ENCODE results near the gene TOP1. TPM values are rescaled to one million over a fixed set of nuclear protein-coding genes. Genes with fewer than 3 reads are reported as not detected.
A peak's percentile ranks its signal among the peaks of the same experiment; 100 is the strongest.

The TOP1 gene
- total and polyA plus RNA-seq, 9 of the 15 experiments (the other 6 are each of a cell fraction or from before 2014, with no cell fraction given), result 26.4 to 127 (median 39.6) TPM

DNA sequence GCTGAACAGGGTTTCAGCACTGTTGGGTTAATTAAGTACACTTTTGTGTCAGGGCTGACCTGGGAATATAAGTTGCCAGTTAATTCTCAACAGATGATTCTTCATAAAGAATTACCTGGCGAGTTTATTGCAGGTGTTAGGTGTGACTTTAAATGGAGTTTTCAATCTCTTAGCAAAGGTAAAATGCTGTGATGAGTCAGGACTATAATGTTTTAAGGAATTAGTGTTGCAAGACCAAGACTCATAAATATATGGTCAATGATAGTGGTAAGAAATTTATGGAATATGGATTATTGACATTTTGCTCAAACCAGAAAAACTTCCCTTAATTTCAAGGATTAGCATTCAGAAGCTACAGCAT lies 58.7 kb downstream of the TOP1 start:
- Histone ChIP-seq H3K79me2 (ENCODE audit: control insufficient read depth, insufficient read depth, low read length) (peaks cover 2% of the 10 kb centered on the region; the same call in 1 of the 3 replicates), H3K9me3 (replicated peaks; ENCODE audit: control insufficient read depth, insufficient read depth, low read depth, low read length) (no peaks in the 10 kb centered on the region), H4K20me1 (replicated peaks; ENCODE audit: control insufficient read depth, insufficient read depth, low read length) (no peaks in the 10 kb centered on the region; the same call in 1 of the 2 replicates), H3K4me2 (ENCODE audit: insufficient read depth, low read length) (no peak overlapping the region; the same call in 1 of the 2 replicates), H3K9ac (ENCODE audit: insufficient read depth in 1 of 2, low read depth in 2 of 2, low read length in 2 of 2) (no peak overlapping the region), H2AFZ (ENCODE audit: low read depth, low read length) (no peak overlapping the region), H3K4me3 (no peak overlapping the region), H3K4me1 (replicated peaks in 1 of 2; ENCODE audit: control insufficient read depth in 2 of 2, insufficient read depth in 2 of 2, low read length in 2 of 2) (peaks cover 9 to 17% of the 10 kb centered on the region in 2 experiments), H3K9me1 (ENCODE audit: control insufficient read depth, insufficient read depth, low read length) (no peaks in the 10 kb centered on the region), H3K27ac (ENCODE audit: extremely low read depth, low read depth, low read length) (peak overlapping the region; percentile 78; the same call in 1 of the 3 replicates), H3K27me3 (ENCODE audit: control insufficient read depth in 2 of 2, insufficient read depth in 2 of 2, low read length in 2 of 2) (no peaks in the 10 kb centered on the region), H3K36me3 (ENCODE audit: control insufficient read depth, insufficient read depth, low read length) (peaks cover 68% of the 10 kb centered on the region)
- in situ Hi-C loops (cut with MboI), result no loop called here
- TF ChIP-seq DACH1 (IDR thresholded peaks at IDR 0.05; ENCODE audit: partially characterized antibody), result no peak
- TF ChIP-seq ZNF217 (CRISPR knock-in tag; IDR thresholded peaks at IDR 0.05), result no peak
- no peak for TF ChIP-seq ZNF175 (CRISPR knock-in tag; IDR thresholded peaks at IDR 0.05; ENCODE audit: low read depth)
- no peak for TF ChIP-seq RAD51 (IDR thresholded peaks at IDR 0.05; ENCODE audit: borderline replicate concordance, low read depth)
- no peak for TF ChIP-seq TGIF2 (CRISPR knock-in tag; IDR thresholded peaks at IDR 0.05)
- no peak for TF ChIP-seq ILK (tag; IDR thresholded peaks at IDR 0.05; ENCODE audit: borderline replicate concordance, low read depth)
- no peak for TF ChIP-seq NELFE (IDR thresholded peaks at IDR 0.05; ENCODE audit: insufficient read depth, insufficient read length)
- TF ChIP-seq ZNF133 (CRISPR knock-in tag; IDR thresholded peaks at IDR 0.05), result no peak
- TF ChIP-seq BMI1 (IDR thresholded peaks at IDR 0.05; ENCODE audit: low read length), result no peak
- whole genome bisulfite sequencing (ENCODE audit: insufficient coverage, low coverage, missing lambda C conversion rate), result 77% methylated on average over 1 of the region's 1 CpG
- ATAC-seq (no peak), DNase-seq (ENCODE audit: extremely low read depth in 1 of 4, low spot score in 3 of 4) (no peak), FAIRE-seq (no peak)
- intact Hi-C loops (cut with micrococcal nuclease), result loop anchor here (2.0 kb wide), 2 partner anchors 59 to 97 kb away; partner anchors contain the start of gene TOP1
- POLR2A ChIA-PET, result interaction anchor here (0.6 to 2.1 kb wide), 7 partner anchors 8 to 164 kb away, joined by 3 to 12 read pairs (median 4); no protein-coding TSS in a partner anchor
- CTCF ChIA-PET (ENCODE audit: low intra/inter-chr PET ratio), result no interaction called here
- BruUV-seq (replicated peaks), result no TSS peak
